HEK293T (cell line): ENCODE measurements around the gene RAMP3.

Experiments
- CTCF ChIA-PET: fragments of 350-600 bp; formaldehyde crosslinking; extraction: SDS; loops from one replicate; lab custom pipeline; 2021; ENCODE audit warnings: antibody characterized with exemption, inconsistent platforms; lab: Yijun Ruan, JAX
- POLR2A ChIA-PET: fragments of 350-600 bp; formaldehyde crosslinking; extraction: SDS; loops from one replicate; lab custom pipeline; 2020; ENCODE audit warnings: antibody characterized with exemption, inconsistent platforms; lab: Yijun Ruan, JAX
- DNase-seq: peaks from one replicate; pipeline ENCODE4 v3.0.0; 2012; ENCODE audit warnings: mixed read lengths; ENCODE audit errors: extremely low spot score
- ARNT ChIP-seq: fragments of 450-650 bp; IDR thresholded peaks from 2 replicates; pipeline ENCODE4 v1.6.1; 2017; ENCODE audit warnings: mild to moderate bottlenecking
- BHLHE40 ChIP-seq: fragments of 450-650 bp; IDR thresholded peaks from 2 replicates; pipeline ENCODE4 v1.6.1; 2016; ENCODE audit warnings: mild to moderate bottlenecking, moderate library complexity, borderline replicate concordance
- CTBP1 ChIP-seq: fragments of 450-650 bp; IDR thresholded peaks from 2 replicates; pipeline ENCODE4 v1.6.1; 2016; ENCODE audit warnings: borderline replicate concordance
- ELF4 ChIP-seq: fragments of 450-650 bp; IDR thresholded peaks from 2 replicates; pipeline ENCODE4 v1.6.1; 2017; ENCODE audit warnings: antibody characterized with exemption
- FOXA1 ChIP-seq: fragments of 450-650 bp; IDR thresholded peaks from 2 replicates; pipeline ENCODE4 v1.6.1; 2016; ENCODE audit warnings: mild to moderate bottlenecking
- FOXK2 ChIP-seq: fragments of 450-650 bp; IDR thresholded peaks from 2 replicates; pipeline ENCODE4 v1.6.1; 2016; ENCODE audit warnings: mild to moderate bottlenecking
- FOXM1 ChIP-seq: fragments of 450-650 bp; IDR thresholded peaks from 2 replicates; pipeline ENCODE4 v1.6.1; 2017; ENCODE audit warnings: mild to moderate bottlenecking, borderline replicate concordance
- HDGF ChIP-seq: fragments of 450-650 bp; IDR thresholded peaks from 2 replicates; pipeline ENCODE4 v1.6.1; 2017; ENCODE audit warnings: antibody characterized with exemption, borderline replicate concordance
- L3MBTL2 ChIP-seq: fragments of 450-650 bp; conservative IDR thresholded peaks from 2 replicates; pipeline ENCODE4 v1.6.1; 2016; ENCODE audit warnings: mild to moderate bottlenecking
- LEF1 ChIP-seq: fragments of 450-650 bp; IDR thresholded peaks from 2 replicates; pipeline ENCODE4 v1.6.1; 2017; ENCODE audit warnings: mild to moderate bottlenecking, borderline replicate concordance
- NFRKB ChIP-seq: fragments of 450-650 bp; IDR thresholded peaks from 2 replicates; pipeline ENCODE4 v1.6.1; 2016; ENCODE audit warnings: mild to moderate bottlenecking, moderate library complexity
- PKNOX1 ChIP-seq: fragments of 450-650 bp; IDR thresholded peaks from 2 replicates; pipeline ENCODE4 v1.6.1; 2016
- SP1 ChIP-seq: fragments of 450-650 bp; IDR thresholded peaks from 2 replicates; pipeline ENCODE4 v1.6.1; 2017
- SUZ12 ChIP-seq: fragments of 450-650 bp; IDR thresholded peaks from 2 replicates; pipeline ENCODE4 v1.6.1; 2016; ENCODE audit warnings: mild to moderate bottlenecking
- TARDBP ChIP-seq: fragments of 450-650 bp; IDR thresholded peaks from 2 replicates; pipeline ENCODE4 v1.6.1; 2016
- ZNF384 ChIP-seq: fragments of 450-650 bp; IDR thresholded peaks from 2 replicates; pipeline ENCODE4 v1.6.1; 2016

Gene RAMP3

GRCh38 chr7:45132708-45133320, 24.8 kb upstream of the RAMP3 start:
- TF ChIP-seq LEF1 (no peak), FOXK2 (no peak), PKNOX1 (no peak), SP1 (no peak), HDGF (no peak), ELF4 (no peak), SUZ12 (no peak), ZNF384 (no peak), TARDBP (no peak), ARNT (no peak), L3MBTL2 (no peak)
- ChIA-PET CTCF (interaction anchor here (0.9 kb wide), 1 partner anchor 159 kb away, joined by 3 read pairs; no protein-coding TSS in a partner anchor), POLR2A (no interaction called here)
- no peak for DNase-seq

GRCh38 chr7:45133352-45133751, 24.2 kb upstream of the RAMP3 start:
- CTCF ChIA-PET, result interaction anchor here (0.9 kb wide), 1 partner anchor 160 kb away, joined by 3 read pairs; no protein-coding TSS in a partner anchor
- TF ChIP-seq L3MBTL2 (no peak), LEF1 (no peak), ARNT (no peak), FOXM1 (no peak), BHLHE40 (no peak), SUZ12 (no peak), PKNOX1 (no peak), CTBP1 (no peak), ZNF384 (no peak), ELF4 (no peak)
- DNase-seq, result no peak
- POLR2A ChIA-PET, result no interaction called here

DNA sequence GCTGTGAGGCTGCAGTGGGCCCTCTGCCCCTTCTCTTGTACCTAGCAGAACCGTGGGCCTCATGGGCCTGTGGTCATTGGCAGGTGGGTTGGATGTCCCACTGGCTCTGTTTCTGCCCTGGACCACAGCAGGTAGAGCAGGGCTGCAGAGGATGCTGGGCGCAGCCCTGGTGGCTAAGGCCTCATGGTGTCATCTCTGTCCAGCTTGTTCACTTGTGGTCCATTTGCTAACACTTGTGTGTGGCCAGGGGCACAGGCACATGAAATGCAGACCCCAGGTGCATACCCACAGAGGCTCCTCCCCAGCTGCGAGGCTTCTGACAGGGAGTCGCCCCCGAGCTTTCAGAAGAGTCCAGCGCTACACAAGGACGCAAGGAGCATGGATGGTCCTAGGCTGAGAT, 23.7 kb upstream of the RAMP3 start:
- no peak for TF ChIP-seq SUZ12
- TF ChIP-seq L3MBTL2, result no peak
- TF ChIP-seq FOXA1, result no peak
- no peak for TF ChIP-seq FOXK2
- TF ChIP-seq SP1, result no peak
- TF ChIP-seq ZNF384, result no peak
- TF ChIP-seq CTBP1, result no peak
- no peak for TF ChIP-seq BHLHE40
- TF ChIP-seq HDGF, result no peak
- no peak for TF ChIP-seq ELF4
- no peak for TF ChIP-seq NFRKB
- TF ChIP-seq ARNT, result no peak
- no peak for TF ChIP-seq PKNOX1
- CTCF ChIA-PET, result no interaction called here
- POLR2A ChIA-PET, result interaction anchor here (3.5 kb wide), 1 partner anchor 22 kb away, joined by 18 read pairs; the partner anchor contains the start of gene TBRG4
- DNase-seq, result no peak

DNA sequence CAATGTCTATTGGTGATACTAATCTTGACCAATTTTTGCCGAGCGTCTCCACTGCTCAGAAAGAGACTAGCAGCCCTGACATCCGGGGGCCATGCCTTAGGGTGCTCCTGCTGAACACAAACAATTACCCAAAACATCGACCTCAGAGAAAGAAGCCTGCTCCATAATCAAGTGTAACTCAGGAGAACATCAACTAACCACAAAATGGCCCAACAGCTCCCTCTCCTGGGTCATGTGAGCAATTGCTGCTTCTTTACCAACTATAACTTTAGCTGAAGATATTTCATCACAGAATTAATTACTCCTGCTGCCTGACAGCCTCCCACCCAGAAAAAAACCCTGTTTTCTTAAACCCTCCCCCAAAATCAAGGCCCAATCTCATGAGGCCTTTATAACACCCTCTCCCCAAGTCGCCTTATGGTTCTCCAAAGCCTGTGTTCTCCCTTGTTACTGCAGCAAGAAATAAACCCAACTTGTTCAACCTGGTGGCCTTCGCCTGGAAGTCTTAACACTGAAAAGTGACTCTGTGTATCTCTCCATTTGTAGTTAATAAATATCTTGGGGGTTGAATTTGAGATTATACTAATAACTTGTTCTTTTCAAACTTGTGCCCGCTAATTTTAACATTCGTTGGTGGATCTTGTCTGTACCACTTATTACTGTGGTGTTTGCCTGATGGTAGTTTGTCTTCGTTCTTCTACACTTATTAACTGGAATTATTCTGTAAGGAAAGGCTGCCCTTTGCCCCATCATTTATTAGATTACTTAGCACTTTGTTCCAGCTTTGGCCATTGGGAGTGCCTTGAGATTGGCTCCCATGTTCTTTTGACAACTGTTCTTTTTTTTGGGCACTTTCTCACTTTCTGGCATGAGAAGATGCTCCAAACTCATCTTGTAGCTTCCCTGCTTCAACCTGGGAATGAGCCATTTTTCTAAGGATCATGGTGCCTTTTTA, 21.2 kb upstream of the RAMP3 start:
- TF ChIP-seq CTBP1 (no peak), LEF1 (no peak), PKNOX1 (peak; percentile 67), FOXK2 (no peak)
- ChIA-PET POLR2A (interaction anchor here (1.4 to 3.5 kb wide), 4 partner anchors 25 to 563 kb away, joined by 3 to 18 read pairs (median 6); partner anchors contain the start of genes DDX56, H2AZ2 and TBRG4), CTCF (interaction anchor here (0.6 to 4.3 kb wide), 11 partner anchors 11 to 252 kb away, joined by 3 to 76 read pairs (median 3); partner anchors contain the start of gene PURB)
- peak; percentile 79 for DNase-seq

DNA sequence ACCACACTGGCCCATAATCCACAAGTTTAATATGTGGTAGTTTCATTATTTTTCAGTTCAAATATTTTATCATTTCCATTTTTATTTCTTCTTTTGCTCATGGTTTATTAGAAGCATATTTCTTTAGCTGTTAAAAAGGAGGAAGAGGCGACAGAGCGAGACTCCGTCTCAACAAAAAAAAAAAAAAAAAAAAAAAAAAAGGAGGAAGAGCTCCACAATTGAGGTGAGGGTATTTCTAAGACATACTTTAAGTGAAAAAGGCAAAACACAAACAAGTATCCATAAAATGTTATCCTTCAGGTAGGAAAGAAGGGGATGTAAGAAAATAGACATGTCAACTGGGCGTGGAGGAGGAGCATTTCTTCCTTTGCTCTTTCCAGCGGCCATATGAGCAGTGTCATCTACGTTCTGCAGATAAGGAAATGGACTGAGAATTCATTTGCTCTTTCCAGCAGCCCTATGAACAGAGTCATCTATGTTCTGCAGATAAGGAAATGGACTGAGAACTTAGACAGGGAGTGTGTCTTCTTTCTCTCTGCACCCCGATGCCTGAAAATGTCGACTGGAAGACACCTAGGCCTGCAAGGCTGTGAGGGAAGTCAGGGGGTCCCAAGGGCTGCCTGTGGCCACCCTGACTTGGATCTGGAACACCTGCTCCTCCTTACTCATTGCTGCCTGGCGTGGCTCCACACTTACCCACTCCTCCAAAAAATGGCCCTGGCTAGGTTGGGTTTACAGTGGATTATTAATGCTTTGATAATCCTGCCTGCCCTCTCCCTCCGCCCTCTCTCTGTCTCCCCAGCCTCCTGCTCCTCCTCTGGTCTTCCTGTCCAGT, 18.9 kb upstream of the RAMP3 start:
- TF ChIP-seq FOXK2 (no peak), FOXA1 (no peak), PKNOX1 (no peak), FOXM1 (no peak), TARDBP (no peak), BHLHE40 (no peak), LEF1 (no peak), HDGF (no peak)
- CTCF ChIA-PET, result interaction anchor here (4.3 kb wide), 1 partner anchor 165 kb away, joined by 76 read pairs; no protein-coding TSS in a partner anchor
- DNase-seq, result no peak
- POLR2A ChIA-PET, result no interaction called here
